Activated naive CD4-positive, alpha-beta T cell treated with anti-CD3 and anti-CD28 coated beads, Interleukin-2, amount 10 ng/mL, durations not matched to agents 7 days and 5 days (primary cell): ENCODE measurements around the gene COL4A6.
"Not testable (repeated sequence)": the region's sequence is repeated elsewhere in the genome, so short reads cannot be mapped to it uniquely, and the experiment has no call there.

Experiments
- CTCF ChIA-PET: fragments of 350-600 bp; sonication (Branson Sonifier 250); formaldehyde crosslinking; loops from one replicate; lab custom pipeline; 2021; ENCODE audit warnings: antibody characterized with exemption; lab: Charles Lee
- DNase-seq: peaks from one replicate; pipeline ENCODE4 v3.0.0-alpha.2; 2020
- H3K27ac Mint-ChIP-seq: one replicate; pipeline ENCODE4 v1.8.0; 2021; ENCODE audit warnings: mild to moderate bottlenecking, moderate library complexity, mixed read lengths
- H3K27me3 Mint-ChIP-seq: one replicate; pipeline ENCODE4 v1.8.0; 2021; ENCODE audit warnings: mild to moderate bottlenecking, mixed read lengths
- H3K36me3 Mint-ChIP-seq: one replicate; pipeline ENCODE4 v1.8.0; 2021; ENCODE audit warnings: mixed read lengths
- H3K4me1 Mint-ChIP-seq: one replicate; pipeline ENCODE4 v1.8.0; 2021; ENCODE audit warnings: mixed read lengths
- H3K4me3 Mint-ChIP-seq: one replicate; pipeline ENCODE4 v1.8.0; 2021; ENCODE audit warnings: mild to moderate bottlenecking, moderate library complexity, mixed read lengths
- H3K9me3 Mint-ChIP-seq: one replicate; pipeline ENCODE4 v1.8.0; 2021; ENCODE audit warnings: mixed read lengths

COL4A6 gene

GRCh38 chrX:108438110-108438623, at the start of gene COL4A6:
Gene COL4A6, minus strand, starts transcription at chrX:108438422. Its CDS starts 226 bp downstream, at chrX:108438196.
- CTCF ChIA-PET = no interaction called here
- DNase-seq = no peak
- Mint-ChIP-seq H3K9me3 (no peaks in the 10 kb centered on the region), H3K36me3 (no peaks in the 10 kb centered on the region), H3K27me3 (peaks cover 31% of the 10 kb centered on the region), H3K4me3 (no peak within 1 kb of the TSS), H3K27ac (no peak within 1 kb of the TSS), H3K4me1 (no peaks in the 10 kb centered on the region)

- no peaks in the 10 kb centered on the region for H3K4me1 Mint-ChIP-seq
- no peaks in the 10 kb centered on the region for H3K36me3 Mint-ChIP-seq
- no peaks in the 10 kb centered on the region for H3K27me3 Mint-ChIP-seq
- no peak for DNase-seq
- H3K9me3 Mint-ChIP-seq = no peaks in the 10 kb centered on the region
- H3K4me3 Mint-ChIP-seq = no peak overlapping the region
- no peak overlapping the region for H3K27ac Mint-ChIP-seq
- CTCF ChIA-PET = no interaction called here
These were observed 47.7 kb upstream of the COL4A6 start for GRCh38 chrX:108485960-108486359.

GRCh38 chrX:108484251-108484650, 46.0 kb upstream of the COL4A6 start:
- Mint-ChIP-seq H3K27ac (no peak overlapping the region), H3K9me3 (no peaks in the 10 kb centered on the region), H3K36me3 (no peaks in the 10 kb centered on the region), H3K4me1 (no peaks in the 10 kb centered on the region), H3K4me3 (no peak overlapping the region), H3K27me3 (no peaks in the 10 kb centered on the region)
- CTCF ChIA-PET = no interaction called here
- no peak for DNase-seq

- H3K36me3 Mint-ChIP-seq, CTCF ChIA-PET, H3K27ac Mint-ChIP-seq: not testable (repeated sequence)
These were observed 43.3 kb upstream of the COL4A6 start for GRCh38 chrX:108481528-108481927.

GRCh38 chrX:108473979-108474378, 35.8 kb upstream of the COL4A6 start:
- Mint-ChIP-seq H3K27ac (no peak overlapping the region), H3K36me3 (no peaks in the 10 kb centered on the region), H3K4me3 (no peak overlapping the region), H3K4me1 (no peaks in the 10 kb centered on the region), H3K9me3 (no peaks in the 10 kb centered on the region), H3K27me3 (no peaks in the 10 kb centered on the region)
- CTCF ChIA-PET = no interaction called here
- DNase-seq = no peak

More at GRCh38 chrX:108481528-108481927, 43.3 kb upstream of the COL4A6 start:
- H3K9me3 Mint-ChIP-seq, H3K4me1 Mint-ChIP-seq, DNase-seq, H3K27me3 Mint-ChIP-seq, H3K4me3 Mint-ChIP-seq: not testable (repeated sequence)

- Mint-ChIP-seq H3K4me1 (no peaks in the 10 kb centered on the region), H3K9me3 (no peaks in the 10 kb centered on the region), H3K27ac (no peak overlapping the region), H3K36me3 (no peaks in the 10 kb centered on the region), H3K4me3 (no peak overlapping the region), H3K27me3 (no peaks in the 10 kb centered on the region)
- DNase-seq = no peak
- CTCF ChIA-PET = no interaction called here
These were observed 30.3 kb upstream of the COL4A6 start for GRCh38 chrX:108468486-108468885.

- DNase-seq = no peak
- no peaks in the 10 kb centered on the region for H3K4me1 Mint-ChIP-seq
- no peaks in the 10 kb centered on the region for H3K27me3 Mint-ChIP-seq
- no peak overlapping the region for H3K27ac Mint-ChIP-seq
- H3K4me3 Mint-ChIP-seq = no peak overlapping the region
- no peaks in the 10 kb centered on the region for H3K36me3 Mint-ChIP-seq
- no peaks in the 10 kb centered on the region for H3K9me3 Mint-ChIP-seq
- CTCF ChIA-PET = no interaction called here
These were observed 26.4 kb upstream of the COL4A6 start for GRCh38 chrX:108464604-108465003.

GRCh38 chrX:108456971-108457477, 18.8 kb upstream of the COL4A6 start:
- CTCF ChIA-PET = no interaction called here
- H3K9me3 Mint-ChIP-seq = no peaks in the 10 kb centered on the region
- no peak for DNase-seq
- no peak overlapping the region for H3K27ac Mint-ChIP-seq
- no peaks in the 10 kb centered on the region for H3K27me3 Mint-ChIP-seq
- H3K4me1 Mint-ChIP-seq = no peaks in the 10 kb centered on the region
- H3K4me3 Mint-ChIP-seq = no peak overlapping the region
- no peaks in the 10 kb centered on the region for H3K36me3 Mint-ChIP-seq

- H3K4me3 Mint-ChIP-seq = no peak overlapping the region
These were observed 15.6 kb upstream of the COL4A6 start for GRCh38 chrX:108453841-108454240.

GRCh38 chrX:108447303-108447702, 9.1 kb upstream of the COL4A6 start:
- Mint-ChIP-seq H3K27ac (no peak overlapping the region), H3K4me3 (no peak overlapping the region), H3K9me3 (no peaks in the 10 kb centered on the region), H3K27me3 (no peaks in the 10 kb centered on the region), H3K4me1 (no peaks in the 10 kb centered on the region), H3K36me3 (no peaks in the 10 kb centered on the region)
- DNase-seq = no peak
- CTCF ChIA-PET = no interaction called here

More at GRCh38 chrX:108453841-108454240, 15.6 kb upstream of the COL4A6 start:
- CTCF ChIA-PET = no interaction called here
- Mint-ChIP-seq H3K27me3 (no peaks in the 10 kb centered on the region), H3K4me1 (no peaks in the 10 kb centered on the region), H3K36me3 (no peaks in the 10 kb centered on the region), H3K27ac (no peak overlapping the region), H3K9me3 (no peaks in the 10 kb centered on the region)
- no peak for DNase-seq

- H3K4me1 Mint-ChIP-seq = no peaks in the 10 kb centered on the region
- H3K4me3 Mint-ChIP-seq = no peak overlapping the region
- CTCF ChIA-PET = no interaction called here
- peaks cover 24% of the 10 kb centered on the region for H3K27me3 Mint-ChIP-seq
- H3K27ac Mint-ChIP-seq = no peak overlapping the region
- no peak for DNase-seq
- no peaks in the 10 kb centered on the region for H3K36me3 Mint-ChIP-seq
- H3K9me3 Mint-ChIP-seq = no peaks in the 10 kb centered on the region
These were observed 4.8 kb upstream of the COL4A6 start for GRCh38 chrX:108442901-108443464.

- Mint-ChIP-seq H3K27ac (no peak overlapping the region), H3K9me3 (no peaks in the 10 kb centered on the region), H3K36me3 (no peaks in the 10 kb centered on the region), H3K27me3 (peaks cover 31% of the 10 kb centered on the region), H3K4me1 (no peaks in the 10 kb centered on the region), H3K4me3 (no peak overlapping the region)
- CTCF ChIA-PET = no interaction called here
- no peak for DNase-seq
These were observed 1.9 kb upstream of the COL4A6 start for GRCh38 chrX:108439961-108440696.

- CTCF ChIA-PET = no interaction called here
- H3K9me3 Mint-ChIP-seq = no peaks in the 10 kb centered on the region
- H3K36me3 Mint-ChIP-seq = no peaks in the 10 kb centered on the region
- DNase-seq = no peak
- H3K4me1 Mint-ChIP-seq = no peaks in the 10 kb centered on the region
- peaks cover 31% of the 10 kb centered on the region for H3K27me3 Mint-ChIP-seq
- H3K4me3 Mint-ChIP-seq = no peak within 1 kb of the TSS
- H3K27ac Mint-ChIP-seq = no peak within 1 kb of the TSS
These were observed 1.3 kb upstream of the COL4A6 start, which contains the start of gene COL4A5 for GRCh38 chrX:108439426-108439942. Gene COL4A5, plus strand, starts transcription at chrX:108439838. Its CDS starts 288 bp downstream, at chrX:108440126.

- no peaks in the 10 kb centered on the region for H3K9me3 Mint-ChIP-seq
- CTCF ChIA-PET = no interaction called here
- H3K36me3 Mint-ChIP-seq = no peaks in the 10 kb centered on the region
- no peaks in the 10 kb centered on the region for H3K4me1 Mint-ChIP-seq
- peaks cover 31% of the 10 kb centered on the region for H3K27me3 Mint-ChIP-seq
- H3K27ac Mint-ChIP-seq = no peak overlapping the region
- H3K4me3 Mint-ChIP-seq = no peak overlapping the region
- DNase-seq = no peak
These were observed 693 bp downstream of the COL4A6 start for GRCh38 chrX:108437349-108438109.
